Astrocyte of the cerebellum (primary cell): ENCODE results near the gene TMCO4.

Experiments
- DNase-seq: peaks from one replicate; pipeline ENCODE4 v3.0.0-alpha.2; 2011; ENCODE audit warnings: low read depth
- H3K4me3 ChIP-seq: 2 replicates; pipeline ENCODE4 v1.5.1; 2011; ENCODE audit warnings: mild to moderate bottlenecking, low read depth, low read length, moderate library complexity
- CTCF ChIP-seq: IDR thresholded peaks from 2 replicates; pipeline ENCODE4 v1.5.1; 2012; ENCODE audit warnings: low read length, low read depth, moderate library complexity, mild to moderate bottlenecking; ENCODE audit errors: missing control alignments
- in situ Hi-C: cut with HindIII; loops from 2 replicates; pipeline ENCODE4 v1.10.0; 2017; ENCODE audit warnings: low sequenced_read_pairs

TMCO4 gene

GRCh38 chr1:19675797-19676196 lies 123.9 kb downstream of the TMCO4 start:
- in situ Hi-C loops: no loop called here
- no peak for TF ChIP-seq CTCF
- DNase-seq: no peak
- H3K4me3 ChIP-seq: no peak overlapping the region

GRCh38 chr1:19672237-19672636 lies 127.5 kb downstream of the TMCO4 start:
- H3K4me3 ChIP-seq: no peak overlapping the region
- DNase-seq: no peak
- in situ Hi-C loops: no loop called here
- TF ChIP-seq CTCF: no peak

- TF ChIP-seq CTCF: no peak
- in situ Hi-C loops: no loop called here
These were observed 128.9 kb downstream of the TMCO4 start for GRCh38 chr1:19670787-19671186.

GRCh38 chr1:19668888-19669287 lies 130.8 kb downstream of the TMCO4 start:
- TF ChIP-seq CTCF: no peak
- in situ Hi-C loops: loop anchor here (5.0 kb wide), 1 partner anchor 38 kb away; no protein-coding TSS in a partner anchor
- no peak for DNase-seq
- H3K4me3 ChIP-seq: no peak overlapping the region

More at GRCh38 chr1:19670787-19671186, 128.9 kb downstream of the TMCO4 start:
- no peak for DNase-seq
- H3K4me3 ChIP-seq: no peak overlapping the region

- no peak for TF ChIP-seq CTCF
- DNase-seq: no peak
- in situ Hi-C loops: loop anchor here (5.0 kb wide), 1 partner anchor 42 kb away; no protein-coding TSS in a partner anchor
- H3K4me3 ChIP-seq: no peak overlapping the region
These were observed 133.9 kb downstream of the TMCO4 start for GRCh38 chr1:19665496-19666465.

GRCh38 chr1:19665186-19665495 lies 134.6 kb downstream of the TMCO4 start:
- TF ChIP-seq CTCF: no peak
- in situ Hi-C loops: loop anchor here (5.0 kb wide), 1 partner anchor 42 kb away; no protein-coding TSS in a partner anchor
- no peak overlapping the region for H3K4me3 ChIP-seq
- no peak for DNase-seq
